GM10266 (cell line): ENCODE measurements around the gene RNFT2.

ENCODE experiments used
- DNase-seq: peaks from one replicate; pipeline ENCODE4 v3.0.0; 2012; ENCODE audit errors: extremely low spot score
- TF ChIP-seq, protein P1 (sequence below): IDR thresholded peaks from 2 replicates; pipeline ENCODE4 v1.5.1; 2012; ENCODE audit warnings: mild to moderate bottlenecking, low read depth; ENCODE audit not compliant: control insufficient read depth, insufficient read depth; ENCODE audit errors: missing control alignments

The RNFT2 gene

DNA sequence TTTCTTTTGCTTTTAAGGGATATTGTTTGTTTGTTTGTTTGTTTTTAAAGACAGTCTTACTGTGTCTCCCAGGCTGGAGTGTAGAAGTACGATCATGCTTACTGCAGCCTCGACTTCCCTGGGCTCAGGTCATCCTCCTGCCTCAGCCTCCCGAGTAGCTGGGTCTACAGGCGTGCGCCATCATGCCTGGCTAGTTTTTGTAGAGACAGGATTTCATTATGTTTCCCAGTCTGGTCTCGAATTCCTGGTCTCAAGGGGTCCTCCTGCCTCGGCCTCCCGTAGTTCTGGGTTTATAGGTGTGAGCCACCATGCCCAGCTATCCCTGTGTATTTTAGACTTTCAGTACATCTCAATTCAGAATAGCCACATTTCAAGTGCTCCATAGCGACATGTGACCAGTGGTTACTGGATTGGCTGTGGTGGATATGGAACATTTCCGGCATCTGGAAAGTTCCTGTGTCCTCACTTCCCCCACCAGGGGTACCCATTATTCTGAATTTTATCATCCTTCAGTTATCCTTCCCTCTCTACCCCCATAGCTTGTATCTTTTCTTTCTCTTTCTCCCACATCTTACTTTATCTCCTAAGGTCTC, 82.0 kb downstream of the RNFT2 start:
- no peak for DNase-seq
- TF ChIP-seq, protein P1, sequence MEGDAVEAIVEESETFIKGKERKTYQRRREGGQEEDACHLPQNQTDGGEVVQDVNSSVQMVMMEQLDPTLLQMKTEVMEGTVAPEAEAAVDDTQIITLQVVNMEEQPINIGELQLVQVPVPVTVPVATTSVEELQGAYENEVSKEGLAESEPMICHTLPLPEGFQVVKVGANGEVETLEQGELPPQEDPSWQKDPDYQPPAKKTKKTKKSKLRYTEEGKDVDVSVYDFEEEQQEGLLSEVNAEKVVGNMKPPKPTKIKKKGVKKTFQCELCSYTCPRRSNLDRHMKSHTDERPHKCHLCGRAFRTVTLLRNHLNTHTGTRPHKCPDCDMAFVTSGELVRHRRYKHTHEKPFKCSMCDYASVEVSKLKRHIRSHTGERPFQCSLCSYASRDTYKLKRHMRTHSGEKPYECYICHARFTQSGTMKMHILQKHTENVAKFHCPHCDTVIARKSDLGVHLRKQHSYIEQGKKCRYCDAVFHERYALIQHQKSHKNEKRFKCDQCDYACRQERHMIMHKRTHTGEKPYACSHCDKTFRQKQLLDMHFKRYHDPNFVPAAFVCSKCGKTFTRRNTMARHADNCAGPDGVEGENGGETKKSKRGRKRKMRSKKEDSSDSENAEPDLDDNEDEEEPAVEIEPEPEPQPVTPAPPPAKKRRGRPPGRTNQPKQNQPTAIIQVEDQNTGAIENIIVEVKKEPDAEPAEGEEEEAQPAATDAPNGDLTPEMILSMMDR, result no peak

DNA sequence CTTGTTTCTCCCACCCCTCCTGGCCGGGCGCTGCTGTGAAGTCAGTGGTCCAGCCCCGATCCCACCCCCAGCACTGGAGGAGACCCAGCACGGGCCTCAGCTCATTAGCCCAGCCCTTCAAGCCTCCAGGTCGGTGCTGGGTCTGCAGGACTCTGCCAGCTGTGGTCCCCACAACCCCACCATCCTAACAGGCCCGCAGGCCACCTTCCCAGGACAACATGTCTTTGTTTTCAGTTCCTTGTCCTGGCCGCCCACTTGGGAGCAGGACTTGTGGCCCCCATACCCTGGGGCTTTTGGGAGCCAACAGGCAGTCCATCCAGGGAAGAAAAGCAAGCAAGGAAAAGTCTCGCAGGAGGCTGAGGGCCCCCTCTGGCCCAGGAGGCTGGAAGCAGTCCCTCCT, 83.2 kb downstream of the RNFT2 start:
- TF ChIP-seq, protein P1, result no peak
- DNase-seq, result no peak

DNA sequence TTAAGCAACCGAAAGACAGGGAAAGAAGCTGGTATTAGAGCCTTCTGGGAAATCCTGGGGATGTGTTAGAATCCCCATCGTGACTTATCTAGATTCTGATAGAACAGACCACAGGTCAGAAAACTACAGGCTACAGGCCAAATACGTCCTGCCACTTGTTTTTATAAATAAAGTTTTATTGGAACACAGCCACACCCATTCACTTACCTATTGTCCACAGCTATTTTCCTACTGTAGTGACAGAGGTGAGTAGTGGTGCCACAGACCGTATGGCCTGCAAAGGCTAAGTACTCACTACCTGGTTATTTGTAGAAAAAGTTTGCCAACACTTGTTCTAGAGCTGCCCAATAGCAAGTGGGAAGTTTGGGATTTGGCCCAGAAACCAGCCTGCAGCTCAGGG, 89.3 kb downstream of the RNFT2 start:
- TF ChIP-seq, protein P1, result no peak
- no peak for DNase-seq

DNA sequence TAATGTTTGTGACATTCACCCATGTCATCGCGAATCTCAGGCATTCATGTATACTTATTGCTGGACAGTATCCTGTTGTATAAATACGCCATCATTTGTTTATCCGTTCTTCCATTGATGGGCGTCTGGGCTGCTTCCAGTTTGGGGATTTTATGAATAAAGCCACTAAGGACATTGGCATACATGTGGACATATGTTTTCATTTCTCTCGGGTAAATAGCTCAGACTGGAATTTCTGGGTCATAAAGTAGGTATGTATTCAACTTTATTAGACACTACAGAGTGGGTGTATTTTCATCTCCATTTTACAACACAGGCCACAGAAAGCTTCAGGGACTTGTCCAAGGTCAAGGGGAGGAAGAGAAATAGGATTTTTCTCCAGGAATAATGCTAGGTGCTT, 94.2 kb downstream of the RNFT2 start:
- DNase-seq, result no peak

DNA sequence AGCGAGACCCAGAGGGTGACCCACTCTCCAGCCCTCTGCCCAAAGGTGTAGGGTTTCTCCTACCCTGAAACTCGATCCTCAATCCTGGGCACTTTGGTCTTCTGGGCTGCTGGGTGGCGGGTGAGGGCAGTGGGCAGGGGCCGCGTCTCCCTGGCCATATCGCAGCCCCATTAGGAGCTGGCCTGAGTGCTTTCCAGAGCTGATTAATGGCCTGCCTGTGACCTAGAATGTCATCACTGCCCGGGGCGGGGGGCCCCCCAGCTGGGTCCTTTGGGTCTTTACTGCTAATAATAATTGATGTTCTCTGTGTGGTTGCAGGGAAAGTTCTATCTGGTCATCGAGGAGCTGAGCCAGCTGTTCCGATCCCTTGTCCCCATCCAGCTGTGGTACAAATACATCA, 95.4 kb downstream of the RNFT2 start:
- TF ChIP-seq, protein P1, result no peak
- no peak for DNase-seq

More for the DNA sequence above, 94.2 kb downstream of the RNFT2 start:
- TF ChIP-seq, protein P1, result no peak

DNA sequence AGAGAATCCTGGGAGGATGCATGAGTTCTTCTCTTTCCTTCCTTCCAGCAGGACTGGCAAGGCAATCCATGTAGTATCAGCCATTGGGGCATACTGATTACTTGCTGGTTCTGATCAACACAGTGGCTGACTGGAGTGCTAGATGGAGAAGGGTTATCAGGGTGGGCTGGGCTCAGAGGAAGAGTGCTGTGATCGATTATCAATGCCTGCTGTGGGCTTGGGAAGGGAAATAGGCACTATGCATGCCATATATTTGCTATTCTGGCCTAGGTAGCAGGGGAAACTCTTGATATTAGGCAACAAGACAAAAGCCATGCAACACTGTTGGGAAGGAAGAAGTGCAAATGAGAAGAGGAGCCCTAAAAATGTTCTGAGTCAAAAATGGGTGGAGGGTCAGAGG, 97.4 kb downstream of the RNFT2 start:
- DNase-seq, result no peak
- TF ChIP-seq, protein P1, result no peak

DNA sequence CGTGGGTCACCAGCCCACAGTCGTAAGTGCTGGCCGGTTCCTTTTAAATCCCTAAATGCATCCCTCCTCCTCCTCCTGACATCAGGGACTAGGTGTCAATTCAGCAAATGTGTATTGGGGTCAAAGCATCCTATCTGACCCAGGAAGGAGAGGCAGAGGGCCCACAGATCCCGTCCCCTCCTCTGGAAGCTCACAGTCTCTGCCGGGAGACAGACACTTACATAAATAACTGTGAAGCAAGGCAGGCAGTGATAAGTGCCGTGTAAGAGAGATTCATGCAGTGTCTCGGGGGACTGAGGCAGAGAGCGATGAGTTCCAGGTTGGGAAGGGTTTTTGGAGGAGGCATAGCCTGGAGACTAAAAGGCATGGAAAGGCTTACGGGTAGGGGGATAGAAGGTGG, 99.0 kb downstream of the RNFT2 start:
- TF ChIP-seq, protein P1, result no peak
- DNase-seq, result no peak
